HCT116 (cell line): ENCODE results near the gene CDK2. TPM values are rescaled to one million over a fixed set of nuclear protein-coding genes. Genes with fewer than 3 reads are reported as not detected.

ENCODE experiments used
- ATAC-seq: fragments of 200-7000 bp; cut with Tn5 transposase; 2 replicates; pipeline ENCODE4 v1.9.1; 2020; ENCODE audit warnings: mild to moderate bottlenecking, moderate library complexity
- BruUV-seq: library from RNA; stranded (reverse); fragments of 400-500 nt; replicated peaks from 2 replicates; lab custom pipeline; 2021; lab: Mats Ljungman, UMichigan
- CTCF ChIA-PET: fragments of 300-600 bp; sonication (Branson Sonifier 250); formaldehyde crosslinking; loops from one replicate; lab custom pipeline; 2021; ENCODE audit warnings: antibody characterized with exemption; lab: Charles Lee
- POLR2A ChIA-PET: fragments of 300-600, 350-600 bp; sonication (Branson Sonifier 250); formaldehyde crosslinking; loops from one replicate; lab custom pipeline; 2021; ENCODE audit warnings: antibody characterized with exemption; lab: Charles Lee
- RAD21 ChIA-PET, 2 experiments: fragments of 300-600 bp; sonication (Branson Sonifier 250); formaldehyde crosslinking; loops; one replicate each; lab custom pipeline; 2023; ENCODE audit warnings: low total read pairs in 2 of 2; ENCODE audit not compliant: uncharacterized antibody in 2 of 2, unreplicated experiment in 2 of 2, low non-redundant PET in 1 of 2; lab: Charles Lee
- DNase-seq: peaks from one replicate; pipeline ENCODE4 v3.0.0-alpha.2; 2010; ENCODE audit warnings: low read depth, low spot score
- H2AFZ ChIP-seq: fragments of 200-600 bp; shearing (Covaris generic), sonication (generic); 2 replicates; pipeline ENCODE4 v1.6.1; 2017; ENCODE audit warnings: low read depth, mixed run types, mixed read lengths, antibody characterized with exemption, low read length; ENCODE audit not compliant: poor library complexity, severe bottlenecking
- H3K27ac ChIP-seq: 2 replicates; pipeline ENCODE4 v1.5.1; 2012; ENCODE audit warnings: low read depth, low read length
- H3K27me3 ChIP-seq: fragments of 200-600 bp; sonication (generic); 2 replicates; pipeline ENCODE4 v1.6.1; 2016; ENCODE audit warnings: mixed run types, low read length, mixed read lengths; ENCODE audit not compliant: insufficient read depth
- H3K36me3 ChIP-seq, 2 experiments: fragments of 200-500 bp in 1 of 2; fragments of 200-600 bp in 1 of 2; sonication (Bioruptor generic) in 1 of 2; sonication (generic) in 1 of 2; 2 replicates each; pipeline versions ENCODE4 v1.5.1 to v1.6.1; 2014 to 2016; ENCODE audit warnings: low read length in 2 of 2, inconsistent platforms in 1 of 2, mixed read lengths in 1 of 2, mixed run types in 1 of 2; ENCODE audit not compliant: insufficient read depth in 2 of 2, control insufficient read depth in 1 of 2
- H3K4me1 ChIP-seq, 2 experiments: fragments of 200-600 bp in 1 of 2; sonication (generic) in 1 of 2; 2 replicates each; pipeline versions ENCODE4 v1.5.1 to v1.6.1; 2012 to 2017; ENCODE audit warnings: low read length in 2 of 2, inconsistent platforms in 1 of 2, mild to moderate bottlenecking in 1 of 2, mixed read lengths in 1 of 2, mixed run types in 1 of 2, moderate library complexity in 1 of 2; ENCODE audit not compliant: insufficient read depth in 2 of 2, control insufficient read depth in 1 of 2
- H3K4me2 ChIP-seq: fragments of 200-600 bp; sonication (generic); 2 replicates; pipeline ENCODE4 v1.6.1; 2017; ENCODE audit warnings: mixed run types, low read length, mixed read lengths
- H3K4me3 ChIP-seq, 2 experiments: fragments of 200-600 bp in 1 of 2; sonication (generic) in 1 of 2; replicated peaks in 1 of 2; 2 replicates each; pipeline ENCODE4 v1.5.1; 2011 to 2016; ENCODE audit warnings: low read length in 2 of 2, control low read depth in 1 of 2, low read depth in 1 of 2, mild to moderate bottlenecking in 1 of 2, mixed read lengths in 1 of 2, mixed run types in 1 of 2
- H3K79me2 ChIP-seq: fragments of 200-600 bp; sonication (generic); 2 replicates; pipeline ENCODE4 v1.6.1; 2017; ENCODE audit warnings: mild to moderate bottlenecking, mixed run types, low read length, moderate library complexity, mixed read lengths; ENCODE audit not compliant: insufficient read depth
- H3K9ac ChIP-seq: fragments of 200-600 bp; sonication (generic); 2 replicates; pipeline ENCODE4 v1.6.1; 2016; ENCODE audit warnings: low read length, mixed read lengths
- H3K9me2 ChIP-seq: fragments of 200-600 bp; sonication (generic), shearing (Covaris generic); 2 replicates; pipeline ENCODE4 v1.6.1; 2017; ENCODE audit warnings: mixed run types, mild to moderate bottlenecking, moderate library complexity; ENCODE audit not compliant: insufficient read depth
- H3K9me3 ChIP-seq, 2 experiments: fragments of 200-500 bp in 1 of 2; fragments of 200-600 bp in 1 of 2; sonication (Bioruptor generic) in 1 of 2; sonication (generic) in 1 of 2; 2 replicates each; pipeline ENCODE4 v1.6.1; 2014 to 2017; ENCODE audit warnings: low read length in 2 of 2, mixed read lengths in 2 of 2, inconsistent platforms in 1 of 2, low read depth in 1 of 2, mild to moderate bottlenecking in 1 of 2, mixed run types in 1 of 2, moderate library complexity in 1 of 2; ENCODE audit not compliant: control insufficient read depth in 1 of 2, insufficient read depth in 1 of 2
- H4K20me1 ChIP-seq: fragments of 200-600 bp; sonication (generic), shearing (Covaris generic); 2 replicates; pipeline ENCODE4 v1.6.1; 2017; ENCODE audit warnings: mixed run types, mild to moderate bottlenecking, moderate library complexity; ENCODE audit not compliant: insufficient read depth
- CBX3 ChIP-seq: IDR thresholded peaks from 2 replicates; pipeline ENCODE4 v1.6.1; 2012; ENCODE audit warnings: low read depth
- POLR2A ChIP-seq: IDR thresholded peaks from 2 replicates; pipeline ENCODE4 v1.7.0; 2011; ENCODE audit warnings: borderline replicate concordance; ENCODE audit not compliant: insufficient read depth, insufficient read length; ENCODE audit errors: extremely low read depth
- RAD21 ChIP-seq: IDR thresholded peaks from 2 replicates; pipeline ENCODE4 v1.6.1; 2012; ENCODE audit warnings: low read depth, mild to moderate bottlenecking
- SIN3A ChIP-seq: IDR thresholded peaks from 2 replicates; pipeline ENCODE4 v1.6.1; 2012; ENCODE audit warnings: low read depth
- YY1 ChIP-seq: IDR thresholded peaks from 2 replicates; pipeline ENCODE4 v1.6.1; 2011; ENCODE audit warnings: low read length, low read depth, moderate library complexity, mild to moderate bottlenecking; ENCODE audit not compliant: insufficient replicate concordance; ENCODE audit errors: extremely low read depth
- ZFX ChIP-seq: fragments of 450-650 bp; IDR thresholded peaks from 2 replicates; pipeline ENCODE4 v1.6.1; 2017
- intact Hi-C: fragments of 100-400 bp; cut with micrococcal nuclease; formaldehyde crosslinking; loops from 2 replicates; pipeline ENCODE4 v1.10.0; 2022
- total RNA-seq: library from RNA; stranded (reverse); gene quantifications from one replicate; pipeline ENCODE4 v1.2.1, GENCODE V29; 2021; ENCODE audit not compliant: unreplicated experiment
- TF ChIP-seq, protein P1 (sequence below), 3 experiments: fragments of 200-600 bp in 1 of 3; sonication (generic) in 1 of 3; IDR thresholded peaks in 2 of 3; conservative IDR thresholded peaks in 1 of 3; 2 replicates each; pipeline ENCODE4 v1.5.1; 2012 to 2017; ENCODE audit warnings: low read depth in 2 of 3, low read length in 2 of 3, antibody characterized with exemption in 1 of 3, borderline replicate concordance in 1 of 3, control low read depth in 1 of 3, mild to moderate bottlenecking in 1 of 3, mixed read lengths in 1 of 3, mixed run types in 1 of 3, moderate library complexity in 1 of 3; ENCODE audit not compliant: insufficient read depth in 1 of 3

The CDK2 gene
- total RNA-seq, 1 experiment from 2014 or later = 90.9 TPM

DNA sequence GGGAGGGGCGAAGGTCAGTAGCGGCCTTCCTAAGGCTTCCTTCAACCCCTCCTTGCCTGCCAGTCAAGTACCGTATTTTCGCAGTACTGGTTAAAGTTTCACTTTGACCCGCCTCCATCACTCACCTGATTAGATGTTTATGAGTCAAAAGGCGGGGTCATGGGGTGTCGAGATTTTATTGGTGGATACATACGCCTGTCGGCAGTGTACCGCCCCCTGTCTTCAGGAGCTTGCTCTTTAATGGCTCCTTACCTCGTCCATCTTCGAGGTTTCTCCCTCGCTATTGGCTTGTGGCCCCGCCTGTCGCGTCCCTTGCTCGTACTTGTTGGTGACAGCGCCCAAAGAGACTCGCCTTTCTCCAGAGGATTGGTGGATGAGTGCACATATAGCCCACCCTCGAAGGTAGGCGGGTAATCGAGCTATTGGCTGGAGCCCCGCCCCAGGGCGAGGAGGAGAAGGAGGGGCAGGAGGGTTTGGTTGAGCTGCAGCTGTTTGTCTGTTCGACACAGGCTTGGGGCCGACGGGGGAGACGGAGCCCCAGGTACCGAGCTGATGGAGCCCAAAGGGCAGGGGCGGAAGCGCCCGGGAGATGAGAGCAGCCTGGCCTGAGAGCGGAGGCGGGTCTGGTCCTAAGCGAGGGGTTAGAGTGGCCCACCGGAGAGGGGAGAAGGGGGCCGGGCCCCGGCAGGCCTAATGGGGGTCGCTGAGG, 7.1 kb downstream of the CDK2 start, which contains the start of gene RAB5B (continued):
- TF ChIP-seq SIN3A = no peak; the same call in 1 of the 2 replicates
- peak; percentile 64 for TF ChIP-seq YY1
- no peak for TF ChIP-seq RAD21
- peak; percentile 61 for TF ChIP-seq POLR2A
- TF ChIP-seq, protein P1, sequence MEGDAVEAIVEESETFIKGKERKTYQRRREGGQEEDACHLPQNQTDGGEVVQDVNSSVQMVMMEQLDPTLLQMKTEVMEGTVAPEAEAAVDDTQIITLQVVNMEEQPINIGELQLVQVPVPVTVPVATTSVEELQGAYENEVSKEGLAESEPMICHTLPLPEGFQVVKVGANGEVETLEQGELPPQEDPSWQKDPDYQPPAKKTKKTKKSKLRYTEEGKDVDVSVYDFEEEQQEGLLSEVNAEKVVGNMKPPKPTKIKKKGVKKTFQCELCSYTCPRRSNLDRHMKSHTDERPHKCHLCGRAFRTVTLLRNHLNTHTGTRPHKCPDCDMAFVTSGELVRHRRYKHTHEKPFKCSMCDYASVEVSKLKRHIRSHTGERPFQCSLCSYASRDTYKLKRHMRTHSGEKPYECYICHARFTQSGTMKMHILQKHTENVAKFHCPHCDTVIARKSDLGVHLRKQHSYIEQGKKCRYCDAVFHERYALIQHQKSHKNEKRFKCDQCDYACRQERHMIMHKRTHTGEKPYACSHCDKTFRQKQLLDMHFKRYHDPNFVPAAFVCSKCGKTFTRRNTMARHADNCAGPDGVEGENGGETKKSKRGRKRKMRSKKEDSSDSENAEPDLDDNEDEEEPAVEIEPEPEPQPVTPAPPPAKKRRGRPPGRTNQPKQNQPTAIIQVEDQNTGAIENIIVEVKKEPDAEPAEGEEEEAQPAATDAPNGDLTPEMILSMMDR (IDR thresholded peaks at IDR 0.05 in 2 of 3, conservative IDR thresholded peaks at IDR 0.05 in 1 of 3; ENCODE audit: borderline replicate concordance in 1 of 3, insufficient read depth in 1 of 3, low read depth in 2 of 3, low read length in 2 of 3) = no peak
- TF ChIP-seq CBX3 = no peak

DNA sequence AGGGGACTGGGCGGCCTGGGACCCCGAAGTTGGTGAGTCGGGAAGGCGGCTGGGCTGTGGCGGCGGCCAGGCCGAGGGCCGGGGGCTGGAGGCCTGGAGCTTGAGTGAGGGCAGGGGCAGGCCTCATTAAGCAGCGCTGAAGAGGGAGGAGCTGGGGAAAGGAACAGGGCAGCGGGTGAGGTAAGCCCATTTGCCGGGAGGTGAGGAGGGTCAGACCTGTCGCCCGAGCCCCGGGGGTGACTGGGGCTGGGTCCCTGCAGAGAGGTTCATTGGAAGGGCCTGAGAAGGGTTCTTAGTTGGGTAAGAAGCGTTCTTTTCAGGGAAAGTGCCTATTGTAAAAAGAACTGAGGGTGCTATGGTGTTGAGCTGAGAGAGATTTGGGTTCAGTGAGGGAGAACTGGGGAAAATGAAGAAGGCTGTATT, 7.7 kb downstream of the CDK2 start:
- Histone ChIP-seq H3K79me2 (peaks cover 20% of the 10 kb centered on the region; the same call in 1 of the 2 replicates), H3K9me2 (no peaks in the 10 kb centered on the region), H3K4me2 (peak overlapping the region; percentile 91), H4K20me1 (no peaks in the 10 kb centered on the region), H3K27ac (peak overlapping the region; percentile 80), H3K9me3 (no peaks in the 10 kb centered on the region), H3K36me3 (peaks cover 6 to 19% of the 10 kb centered on the region in 2 experiments; a peak in 3 of 4 replicates), H3K27me3 (no peaks in the 10 kb centered on the region), H2AFZ (no peak overlapping the region), H3K4me1 (peaks cover 17 to 32% of the 10 kb centered on the region in 2 experiments), H3K9ac (peak overlapping the region; percentile 79), H3K4me3 (peak overlapping the region; percentile 78 to 94)
- TF ChIP-seq ZFX = peak; percentile 51
- TF ChIP-seq SIN3A = no peak; the same call in 1 of the 2 replicates
- TF ChIP-seq, protein P1 (IDR thresholded peaks at IDR 0.05 in 2 of 3, conservative IDR thresholded peaks at IDR 0.05 in 1 of 3; ENCODE audit: borderline replicate concordance in 1 of 3, insufficient read depth in 1 of 3, low read depth in 2 of 3, low read length in 2 of 3) = no peak
- DNase-seq = no peak
- ChIA-PET RAD21 (interaction anchor here (1.0 to 1.6 kb wide), 2 partner anchors 22 to 236 kb away, joined by 3 to 6 read pairs; partner anchors contain the start of gene SUOX (in 1 of the 2)), POLR2A (interaction anchor here (0.6 to 1.9 kb wide), 22 partner anchors 8 to 1138 kb away, joined by 3 to 13 read pairs (median 4); partner anchors contain the start of genes DGKA, DNAJC14, ORMDL2 and PYM1), CTCF (interaction anchor here (0.9 to 4.7 kb wide), 7 partner anchors 9 to 662 kb away, joined by 3 to 35 read pairs (median 5); partner anchors contain the start of gene SUOX)
- peak; percentile 43 for ATAC-seq
- intact Hi-C loops = no loop called here
- BruUV-seq = no TSS peak
